Skeletal muscle tissue (tissue), 4 donors: Measurements from ENCODE around the gene IL34. TPM values are rescaled to one million over a fixed set of nuclear protein-coding genes. Genes with fewer than 3 reads are reported as not detected.

Experiments
- H3K27ac ChIP-seq: one replicate; pipeline ENCODE4 v1.7.0; 2013; ENCODE audit warnings: mild to moderate bottlenecking, low read depth, low read length, inconsistent platforms
- H3K27me3 ChIP-seq, 3 donors: one replicate each; pipeline ENCODE4 v1.7.0; 2013; ENCODE audit warnings: low read length in 3 of 3; ENCODE audit not compliant: control insufficient read depth in 3 of 3, insufficient read depth in 3 of 3
- H3K36me3 ChIP-seq, 3 donors: one replicate each; pipeline ENCODE4 v1.7.0; 2013; ENCODE audit warnings: low read length in 3 of 3; ENCODE audit not compliant: control insufficient read depth in 3 of 3, insufficient read depth in 3 of 3
- H3K4me1 ChIP-seq, 3 donors: one replicate each; pipeline ENCODE4 v1.7.0; 2013; ENCODE audit warnings: low read length in 3 of 3, mild to moderate bottlenecking in 3 of 3; ENCODE audit not compliant: control insufficient read depth in 3 of 3, insufficient read depth in 3 of 3
- H3K4me3 ChIP-seq, 3 donors: one replicate each; pipeline ENCODE4 v1.7.0; 2013; ENCODE audit warnings: low read length in 3 of 3
- H3K9ac ChIP-seq, 3 donors: one replicate each; pipeline ENCODE4 v1.7.0; 2013; ENCODE audit warnings: low read length in 3 of 3, mild to moderate bottlenecking in 3 of 3, moderate library complexity in 2 of 3, low read depth in 1 of 3
- H3K9me3 ChIP-seq, 3 donors: one replicate each; pipeline ENCODE4 v1.7.0; 2013; ENCODE audit warnings: low read length in 3 of 3; ENCODE audit not compliant: control insufficient read depth in 3 of 3
- total RNA-seq: library from RNA; depleted of rRNA; stranded (reverse); fragments of >200 nt; gene quantifications from one replicate; pipeline ENCODE4 v1.2.3, GENCODE V29; 2014
- donor health status: Osteomylitis.

The IL34 gene
- total RNA-seq, 1 donor from 2014 or later = 6.8 TPM

DNA sequence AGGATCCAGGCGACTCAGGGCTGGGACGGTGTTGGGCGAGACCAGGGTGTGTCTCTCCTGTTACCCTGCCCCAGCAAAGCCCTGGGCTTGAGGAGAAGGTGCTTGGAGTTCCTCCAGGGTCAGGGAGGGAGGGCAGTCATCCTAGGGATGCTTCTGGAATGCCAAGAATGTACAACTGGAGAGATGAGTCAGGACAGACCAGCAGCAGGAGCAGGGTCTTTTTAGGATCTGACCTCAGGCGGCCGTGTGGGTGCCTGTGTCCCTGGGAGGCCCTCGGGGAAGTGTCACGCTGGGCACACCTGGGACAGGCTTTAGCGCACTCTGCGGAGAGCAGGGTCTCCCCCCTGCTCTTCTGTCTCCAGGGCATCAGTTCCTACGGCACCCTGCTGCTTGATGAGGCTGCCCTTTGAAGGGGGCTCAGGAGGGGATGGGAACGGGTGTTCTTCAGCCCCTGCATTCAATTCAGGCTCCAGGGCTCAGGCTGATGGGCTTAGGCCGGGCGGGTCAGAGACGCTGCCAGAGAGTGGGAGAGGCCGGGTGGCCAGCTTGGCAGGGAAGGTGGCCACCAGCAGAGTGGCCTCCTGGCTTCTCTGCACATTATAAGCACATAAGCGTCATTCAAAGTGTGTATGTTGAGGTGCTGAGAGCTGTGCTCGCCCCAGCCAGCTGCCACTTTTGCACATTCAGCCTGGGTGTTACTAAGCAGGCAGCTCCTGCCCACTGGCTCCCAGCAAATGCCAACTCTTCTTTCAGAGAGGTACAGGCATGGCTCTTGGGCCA is 47.9 kb downstream of the IL34 start:
- no peaks in the 10 kb centered on the region for H3K27me3 ChIP-seq
- H3K4me3 ChIP-seq = no peak overlapping the region
- no peaks in the 10 kb centered on the region for H3K9me3 ChIP-seq
- peak overlapping the region; percentile 96 for H3K27ac ChIP-seq
- no peaks in the 10 kb centered on the region for H3K36me3 ChIP-seq
- H3K9ac ChIP-seq = peak overlapping the region; percentile 56 to 82 (median 70)
- peaks cover 92 to 100% (median 98%) of the 10 kb centered on the region in 3 donors for H3K4me1 ChIP-seq

DNA sequence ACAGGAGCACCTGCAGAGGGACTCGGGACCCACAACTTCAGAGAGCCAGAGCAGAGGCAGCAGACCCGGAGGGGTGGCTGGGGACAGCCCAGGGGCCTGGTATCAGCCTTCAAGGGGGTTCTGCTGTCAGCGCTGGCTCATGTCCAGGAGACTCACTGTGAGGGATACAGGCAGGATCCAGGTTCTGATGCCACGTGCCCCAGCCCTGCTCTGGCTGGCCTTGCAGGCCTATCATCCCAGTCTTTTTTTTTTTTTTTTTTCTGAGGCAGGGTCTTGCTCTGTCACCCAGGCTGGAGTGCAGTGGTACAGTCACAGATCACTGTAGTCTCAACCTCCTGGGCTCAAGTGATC is 48.5 kb downstream of the IL34 start:
- Histone ChIP-seq H3K27ac (peak overlapping the region; percentile 96), H3K4me3 (no peak overlapping the region), H3K9ac (peak overlapping the region in 1 of 3 donors; percentile 82), H3K9me3 (no peaks in the 10 kb centered on the region), H3K4me1 (peaks cover 92 to 100% (median 98%) of the 10 kb centered on the region in 3 donors), H3K27me3 (no peaks in the 10 kb centered on the region), H3K36me3 (no peaks in the 10 kb centered on the region)

DNA sequence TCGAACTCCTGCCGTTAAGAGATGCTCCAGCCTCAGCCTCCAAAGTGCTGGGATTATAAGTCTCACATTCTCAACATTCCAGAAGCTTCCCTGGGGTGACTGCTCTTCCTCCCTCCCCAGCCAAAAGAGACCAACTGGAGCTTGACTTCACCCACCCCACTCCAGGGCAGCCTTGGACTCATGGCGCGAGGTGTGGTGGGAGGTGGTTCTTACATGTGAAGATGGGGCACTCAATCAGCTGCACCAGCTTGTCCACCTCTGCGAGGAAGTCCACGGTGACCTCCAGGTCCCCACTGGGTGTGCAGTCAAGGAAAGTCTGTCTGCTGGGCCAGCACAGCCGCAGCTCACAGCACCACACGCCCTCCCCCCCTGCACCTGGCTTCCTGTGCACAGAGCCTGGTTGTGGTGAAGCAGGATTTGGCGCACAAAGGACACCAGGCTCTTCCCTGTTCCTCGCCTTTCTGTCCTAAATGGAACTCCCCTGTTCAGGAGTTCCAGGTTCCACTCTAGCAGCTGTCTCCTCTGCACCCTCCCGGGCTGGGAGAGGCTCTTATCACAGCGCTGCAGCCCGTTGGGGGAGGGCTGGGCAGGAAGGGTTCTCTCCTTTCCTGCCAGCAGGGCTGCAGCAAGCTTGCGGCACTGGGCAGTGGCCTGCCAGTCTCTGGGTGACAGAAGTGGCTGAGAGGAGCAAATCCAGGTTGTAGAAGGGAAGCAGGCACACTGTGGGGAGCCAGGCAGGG is 49.1 kb downstream of the IL34 start:
- Histone ChIP-seq H3K9me3 (no peaks in the 10 kb centered on the region), H3K27me3 (no peaks in the 10 kb centered on the region), H3K27ac (peak overlapping the region; percentile 96), H3K4me3 (peak overlapping the region in 2 of 3 donors; percentile 13 to 36), H3K9ac (peak overlapping the region in 2 of 3 donors; percentile 53 to 76), H3K4me1 (peaks cover 92 to 100% (median 98%) of the 10 kb centered on the region in 3 donors), H3K36me3 (no peaks in the 10 kb centered on the region)

DNA sequence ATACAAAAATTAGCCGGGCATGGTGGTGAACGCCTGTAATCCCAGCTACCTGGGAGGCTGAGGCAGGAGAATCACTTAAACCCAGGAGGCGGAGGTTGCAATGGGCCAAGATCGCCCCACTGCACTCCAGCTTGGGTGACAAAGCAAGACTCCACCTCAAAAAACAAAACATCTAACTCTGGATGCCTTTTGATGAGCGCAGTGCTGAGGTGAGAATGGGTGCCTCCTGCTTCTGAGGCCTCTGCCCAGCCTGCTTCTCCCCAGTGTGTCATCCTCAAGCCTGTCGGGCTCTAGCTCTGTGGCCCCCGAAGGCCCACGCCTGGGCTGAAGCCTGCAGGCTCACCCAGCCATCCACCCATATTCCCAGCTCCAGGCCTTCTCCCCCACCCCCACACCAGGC is 50.0 kb downstream of the IL34 start:
- Histone ChIP-seq H3K4me3 (no peak overlapping the region), H3K27ac (peak overlapping the region; percentile 96), H3K9me3 (no peaks in the 10 kb centered on the region), H3K27me3 (no peaks in the 10 kb centered on the region), H3K4me1 (peaks cover 92 to 100% (median 98%) of the 10 kb centered on the region in 3 donors), H3K9ac (peak overlapping the region in 1 of 3 donors; percentile 60), H3K36me3 (no peaks in the 10 kb centered on the region)

DNA sequence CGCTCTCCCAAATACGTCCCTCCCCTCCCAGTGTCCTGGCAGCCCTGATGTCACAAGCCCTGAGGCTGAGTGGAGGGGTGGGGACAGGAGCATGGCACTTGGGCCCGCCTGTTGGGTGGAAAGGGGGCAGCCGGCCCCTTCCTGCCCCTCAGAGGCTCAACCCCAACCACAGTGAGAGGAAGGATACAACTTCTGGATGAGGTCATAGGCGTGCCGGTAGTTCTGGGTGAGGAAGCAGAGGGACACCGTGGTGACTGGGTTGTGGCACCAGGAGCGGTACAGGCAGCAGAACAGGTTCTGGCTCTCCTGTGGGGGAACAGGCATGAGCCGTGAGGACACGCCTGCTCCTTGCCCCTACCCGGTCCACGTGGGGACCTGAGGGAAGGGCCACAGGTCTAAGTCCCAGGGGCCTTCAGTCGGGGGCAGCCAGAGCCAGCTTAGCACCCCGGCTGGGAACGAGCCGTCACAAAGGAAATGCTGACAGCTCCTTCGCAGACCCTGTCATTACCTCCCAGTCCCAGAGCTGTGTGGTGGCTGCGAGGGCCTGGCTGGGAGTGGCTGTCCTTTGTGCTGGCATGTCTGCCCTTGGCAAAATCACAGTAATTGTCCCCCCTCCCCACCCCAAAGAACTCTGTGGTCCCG is 50.7 kb downstream of the IL34 start:
- Histone ChIP-seq H3K27me3 (no peaks in the 10 kb centered on the region), H3K36me3 (no peaks in the 10 kb centered on the region), H3K27ac (peak overlapping the region; percentile 96), H3K9me3 (no peaks in the 10 kb centered on the region), H3K4me3 (no peak overlapping the region), H3K4me1 (peaks cover 92 to 100% (median 98%) of the 10 kb centered on the region in 3 donors), H3K9ac (peak overlapping the region in 2 of 3 donors; percentile 53 to 60)

DNA sequence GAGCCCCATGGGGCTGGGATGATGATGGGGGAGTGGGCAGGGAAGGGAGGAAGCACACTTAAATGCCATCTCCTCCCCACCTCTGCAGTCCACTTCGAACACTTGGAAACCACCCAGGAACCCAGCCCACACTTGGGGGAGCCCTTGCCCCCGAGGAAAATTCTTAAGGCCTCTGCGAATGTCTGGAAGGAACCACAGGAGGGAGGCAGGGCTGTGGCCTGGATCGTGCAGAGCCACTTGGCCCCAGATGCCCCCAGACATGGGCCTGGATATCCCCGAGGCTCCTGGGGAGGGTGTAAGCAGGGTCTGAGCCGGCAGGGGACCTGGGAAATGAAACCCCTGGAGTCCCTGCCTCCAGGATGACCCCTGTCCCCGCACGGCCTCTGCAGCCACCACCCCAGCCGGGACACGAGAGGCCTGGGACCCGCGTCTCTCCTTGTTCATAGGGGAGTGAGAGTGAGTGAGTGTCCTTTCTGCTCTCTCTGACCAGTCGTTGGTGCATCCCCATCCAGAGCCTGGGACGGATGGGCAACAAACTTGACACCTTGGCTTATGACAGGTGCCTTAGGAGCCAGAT is 51.3 kb downstream of the IL34 start:
- H3K9ac ChIP-seq = peak overlapping the region in 2 of 3 donors; percentile 53 to 60

DNA sequence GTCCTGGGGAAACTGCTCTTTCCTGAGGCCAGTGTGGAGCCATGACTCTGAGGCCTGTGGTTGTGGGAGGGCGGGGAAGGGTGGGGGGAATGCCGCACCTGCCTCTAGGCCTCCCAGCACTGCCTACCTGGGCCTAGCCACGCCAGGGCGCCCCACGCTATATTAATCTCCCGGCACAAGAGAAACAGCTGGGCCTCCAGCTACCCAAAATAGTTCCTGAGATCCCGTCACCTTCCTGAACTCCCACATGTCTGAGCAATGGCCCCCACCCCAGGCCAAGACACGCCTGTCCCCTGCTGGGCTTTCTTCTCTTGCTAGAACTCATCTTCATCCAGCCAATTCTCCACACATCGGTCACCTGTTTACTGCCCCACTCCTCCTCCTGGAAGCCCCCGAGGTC is 52.5 kb downstream of the IL34 start:
- Histone ChIP-seq H3K27ac (peak overlapping the region; percentile 22), H3K4me3 (no peak overlapping the region), H3K9ac (no peak overlapping the region), H3K9me3 (no peaks in the 10 kb centered on the region), H3K4me1 (peaks cover 91 to 100% (median 98%) of the 10 kb centered on the region in 3 donors), H3K36me3 (no peaks in the 10 kb centered on the region), H3K27me3 (no peaks in the 10 kb centered on the region)

More for the DNA sequence above, 51.3 kb downstream of the IL34 start:
- no peak overlapping the region for H3K27ac ChIP-seq
- H3K27me3 ChIP-seq = no peaks in the 10 kb centered on the region
- peaks cover 91 to 100% (median 98%) of the 10 kb centered on the region in 3 donors for H3K4me1 ChIP-seq
- no peaks in the 10 kb centered on the region for H3K36me3 ChIP-seq
- H3K9me3 ChIP-seq = no peaks in the 10 kb centered on the region
- H3K4me3 ChIP-seq = no peak overlapping the region

DNA sequence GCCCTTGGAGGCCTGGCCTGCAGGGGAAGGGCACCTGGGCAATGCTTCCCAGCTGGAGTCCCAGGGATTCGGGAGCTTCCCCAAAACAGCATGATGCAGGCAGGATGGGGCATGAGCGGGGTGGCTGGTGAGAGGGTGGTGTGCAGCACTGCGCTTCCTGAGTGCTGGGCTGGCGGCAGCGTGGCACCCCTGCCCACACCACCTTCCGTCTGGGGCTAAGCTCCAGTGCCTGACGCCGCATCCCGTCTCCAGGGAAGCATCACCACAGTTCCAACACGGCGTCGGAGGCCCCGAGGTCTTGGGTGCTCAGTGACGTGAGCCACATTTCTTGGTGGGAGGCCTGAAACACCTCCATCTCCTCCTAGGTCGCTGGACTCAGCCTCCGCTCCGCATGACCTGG is 53.3 kb downstream of the IL34 start:
- H3K27ac ChIP-seq = peak overlapping the region; percentile 90
- no peak overlapping the region for H3K4me3 ChIP-seq
- peaks cover 86 to 100% (median 98%) of the 10 kb centered on the region in 3 donors for H3K4me1 ChIP-seq
- H3K9me3 ChIP-seq = no peaks in the 10 kb centered on the region
- no peaks in the 10 kb centered on the region for H3K36me3 ChIP-seq
- no peaks in the 10 kb centered on the region for H3K27me3 ChIP-seq
- peak overlapping the region; percentile 3 to 58 (median 21) for H3K9ac ChIP-seq

DNA sequence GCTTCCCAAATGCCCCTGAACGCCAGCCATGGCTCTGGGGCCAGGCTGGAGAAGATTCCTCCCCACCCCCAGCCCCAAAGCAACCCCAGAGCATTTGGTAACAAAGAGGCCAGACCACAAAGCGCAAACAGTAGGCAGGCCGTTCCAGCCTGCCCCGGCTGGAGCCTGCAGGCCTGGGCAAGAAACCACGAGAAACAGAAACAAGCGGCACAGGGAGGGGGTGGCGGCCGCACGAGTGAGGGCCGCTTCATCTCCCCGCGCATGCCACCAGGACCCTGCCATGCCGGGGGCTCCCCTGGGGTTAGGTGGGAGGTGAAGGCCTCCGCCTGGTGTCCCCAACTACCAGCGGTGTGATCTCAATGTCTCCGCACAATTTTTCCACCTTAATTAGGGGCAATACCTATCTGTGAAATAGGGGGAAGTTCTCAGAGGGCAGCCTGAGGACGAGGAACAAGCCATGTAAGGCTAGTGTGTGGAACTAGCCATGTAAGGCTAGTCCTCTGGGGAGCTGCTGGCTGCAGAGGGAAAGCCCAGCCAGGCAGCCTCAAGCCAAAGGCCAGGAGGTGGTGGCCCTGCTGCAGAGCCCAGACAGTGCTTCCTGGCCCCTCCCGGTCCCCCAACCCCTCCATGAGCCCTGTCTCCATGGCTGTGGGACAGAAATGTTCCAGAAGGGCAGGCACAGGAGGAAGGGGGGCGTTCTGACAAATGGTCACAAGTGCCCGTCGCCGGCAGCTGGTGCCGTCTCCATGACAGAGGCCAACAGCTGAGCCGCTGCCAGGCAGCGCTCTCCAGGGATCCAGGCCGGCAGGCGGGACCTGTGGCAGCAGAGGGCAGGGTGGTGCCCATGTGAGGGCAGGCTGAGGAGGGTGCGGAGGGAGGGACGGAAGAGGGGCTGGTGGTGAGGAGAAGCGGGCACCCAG is 54.0 kb downstream of the IL34 start:
- no peaks in the 10 kb centered on the region for H3K9me3 ChIP-seq
- no peaks in the 10 kb centered on the region for H3K27me3 ChIP-seq
- H3K9ac ChIP-seq = peak overlapping the region; percentile 58 to 62 (median 61)
- no peaks in the 10 kb centered on the region for H3K36me3 ChIP-seq
- H3K4me3 ChIP-seq = no peak overlapping the region
- H3K4me1 ChIP-seq = peaks cover 79 to 100% (median 94%) of the 10 kb centered on the region in 3 donors
- peak overlapping the region; percentile 90 for H3K27ac ChIP-seq
